HEK293 (cell line): ENCODE measurements around the gene SYTL1.

Source experiments
- CTCF ChIA-PET: fragments of 350-600 bp; formaldehyde crosslinking; extraction: SDS; loops from one replicate; lab custom pipeline; 2021; ENCODE audit warnings: antibody characterized with exemption; lab: Yijun Ruan, JAX
- POLR2A ChIA-PET: fragments of 300-600 bp; formaldehyde crosslinking; extraction: SDS; loops from one replicate; lab custom pipeline; 2020; ENCODE audit warnings: antibody characterized with exemption, inconsistent platforms; lab: Yijun Ruan, JAX
- H3K27ac ChIP-seq: fragments of 200-500 bp; sonication (Bioruptor generic); 2 replicates; pipeline ENCODE4 v1.5.1; 2014; ENCODE audit warnings: low read depth, low read length, control low read depth, inconsistent platforms; ENCODE audit errors: extremely low read depth
- H3K36me3 ChIP-seq, 2 experiments: fragments of 200-500 bp in 1 of 2; sonication (Bioruptor generic) in 1 of 2; 1 replicate in 1 of 2; 2 replicates in 1 of 2; pipeline ENCODE4 v1.5.1; 2014 to 2017; ENCODE audit warnings: inconsistent platforms in 2 of 2, low read length in 2 of 2; ENCODE audit not compliant: control insufficient read depth in 2 of 2, insufficient read depth in 1 of 2
- H3K4me1 ChIP-seq: fragments of 200-500 bp; sonication (Bioruptor generic); 2 replicates; pipeline ENCODE4 v1.5.1; 2014; ENCODE audit warnings: mild to moderate bottlenecking, low read length, inconsistent platforms; ENCODE audit not compliant: control insufficient read depth, insufficient read depth
- H3K4me3 ChIP-seq: 2 replicates; pipeline ENCODE4 v1.5.1; 2011; ENCODE audit warnings: low read depth, mild to moderate bottlenecking, control low read depth, low read length, moderate library complexity
- H3K9me3 ChIP-seq: fragments of 200-500 bp; sonication (Bioruptor generic); 2 replicates; pipeline ENCODE4 v1.5.1; 2014; ENCODE audit warnings: low read depth, low read length, inconsistent platforms; ENCODE audit not compliant: control insufficient read depth, insufficient read depth
- OSR2 ChIP-seq: fragments of 450-650 bp; formaldehyde crosslinking; IDR thresholded peaks from 2 replicates; pipeline ENCODE4 v1.5.1; 2016; ENCODE audit warnings: missing biosample characterization, missing genetic modification characterization
- PRDM10 ChIP-seq: fragments of 450-650 bp; formaldehyde crosslinking; IDR thresholded peaks from 2 replicates; pipeline ENCODE4 v1.5.1; 2016; ENCODE audit warnings: missing biosample characterization, missing genetic modification characterization
- PRDM2 ChIP-seq: fragments of 450-650 bp; formaldehyde crosslinking; IDR thresholded peaks from 2 replicates; pipeline ENCODE4 v1.5.1; 2016; ENCODE audit warnings: missing biosample characterization, missing genetic modification characterization, borderline replicate concordance
- PRDM6 ChIP-seq: fragments of 450-650 bp; formaldehyde crosslinking; IDR thresholded peaks from 2 replicates; pipeline ENCODE4 v1.5.1; 2017; ENCODE audit warnings: missing biosample characterization, missing genetic modification characterization
- SCRT2 ChIP-seq: fragments of 450-650 bp; formaldehyde crosslinking; IDR thresholded peaks from 2 replicates; pipeline ENCODE4 v1.5.1; 2016; ENCODE audit warnings: missing biosample characterization, missing genetic modification characterization
- ZBTB10 ChIP-seq: fragments of 450-650 bp; formaldehyde crosslinking; IDR thresholded peaks from 2 replicates; pipeline ENCODE4 v1.5.1; 2016; ENCODE audit warnings: missing biosample characterization, missing genetic modification characterization
- ZBTB7A ChIP-seq: fragments of 450-650 bp; formaldehyde crosslinking; IDR thresholded peaks from 2 replicates; pipeline ENCODE4 v1.5.1; 2016; ENCODE audit warnings: low read depth, missing biosample characterization, missing genetic modification characterization
- ZFHX2 ChIP-seq: fragments of 450-650 bp; formaldehyde crosslinking; conservative IDR thresholded peaks from 2 replicates; pipeline ENCODE4 v1.5.1; 2016; ENCODE audit warnings: missing biosample characterization, missing genetic modification characterization
- ZFP3 ChIP-seq: fragments of 450-650 bp; formaldehyde crosslinking; IDR thresholded peaks from 2 replicates; pipeline ENCODE4 v1.5.1; 2016; ENCODE audit warnings: low read depth, missing biosample characterization, missing genetic modification characterization
- ZIC2 ChIP-seq: fragments of 450-650 bp; formaldehyde crosslinking; IDR thresholded peaks from 2 replicates; pipeline ENCODE4 v1.5.1; 2016; ENCODE audit warnings: missing biosample characterization, missing genetic modification characterization
- ZNF169 ChIP-seq: fragments of 450-650 bp; formaldehyde crosslinking; IDR thresholded peaks from 2 replicates; pipeline ENCODE4 v1.5.1; 2016; ENCODE audit warnings: missing biosample characterization, missing genetic modification characterization
- ZNF174 ChIP-seq: fragments of 450-650 bp; formaldehyde crosslinking; IDR thresholded peaks from 2 replicates; pipeline ENCODE4 v1.5.0; 2017; ENCODE audit warnings: missing biosample characterization, mild to moderate bottlenecking, missing genetic modification characterization
- ZNF23 ChIP-seq: fragments of 450-650 bp; formaldehyde crosslinking; IDR thresholded peaks from 2 replicates; pipeline ENCODE4 v1.5.1; 2016; ENCODE audit warnings: missing biosample characterization, missing genetic modification characterization, borderline replicate concordance
- ZNF274 ChIP-seq, 2 experiments: fragments of 200-500 bp in 1 of 2; fragments of 450-650 bp in 1 of 2; sonication (Bioruptor generic) in 1 of 2; formaldehyde crosslinking in 1 of 2; IDR thresholded peaks; 2 replicates each; pipeline versions ENCODE4 v1.5.1 to v1.6.1; 2014 to 2016; ENCODE audit warnings: borderline replicate concordance in 1 of 2, inconsistent platforms in 1 of 2, low read length in 1 of 2, missing biosample characterization in 1 of 2, missing genetic modification characterization in 1 of 2
- ZNF280D ChIP-seq: fragments of 450-650 bp; formaldehyde crosslinking; IDR thresholded peaks from 2 replicates; pipeline ENCODE4 v1.5.1; 2016; ENCODE audit warnings: missing biosample characterization, missing genetic modification characterization
- ZNF394 ChIP-seq: fragments of 450-650 bp; formaldehyde crosslinking; IDR thresholded peaks from 2 replicates; pipeline ENCODE4 v1.5.1; 2016; ENCODE audit warnings: missing biosample characterization, missing genetic modification characterization, mild to moderate bottlenecking, moderate library complexity, borderline replicate concordance
- ZNF596 ChIP-seq: fragments of 450-650 bp; IDR thresholded peaks from 2 replicates; pipeline ENCODE4 v1.5.0; 2018; ENCODE audit warnings: missing biosample characterization, mild to moderate bottlenecking, missing genetic modification characterization, moderate library complexity

Gene SYTL1

GRCh38 chr1:27300341-27301051 is 41.3 kb upstream of the SYTL1 start (continued):
- no peak for TF ChIP-seq ZNF274 (IDR thresholded peaks at IDR 0.05; ENCODE audit: low read length)
- TF ChIP-seq ZNF274 (tag by site-specific recombination; IDR thresholded peaks at IDR 0.05; ENCODE audit: borderline replicate concordance), result no peak
- TF ChIP-seq ZNF23 (tag by site-specific recombination), result no peak
- no peak for TF ChIP-seq ZNF174 (tag by site-specific recombination)

GRCh38 chr1:27301052-27301422 is 40.8 kb upstream of the SYTL1 start:
- ChIA-PET CTCF (interaction anchor here (0.6 to 9.8 kb wide), 28 partner anchors 10 to 679 kb away, joined by 3 to 202 read pairs (median 7); partner anchors contain the start of genes AHDC1, CD164L2, GPR3 and MAP3K6), POLR2A (interaction anchor here (0.6 to 1.1 kb wide), 2 partner anchors 189 to 198 kb away, joined by 3 to 5 read pairs; no protein-coding TSS in a partner anchor)
- Histone ChIP-seq H3K36me3 (peaks cover 9 to 96% of the 10 kb centered on the region in 2 experiments; a peak in 2 of 3 replicates), H3K4me1 (no peaks in the 10 kb centered on the region), H3K9me3 (no peaks in the 10 kb centered on the region), H3K27ac (no peak overlapping the region), H3K4me3 (no peak overlapping the region)
- TF ChIP-seq ZNF169 (no peak), PRDM2 (tag by site-specific recombination) (no peak), ZBTB7A (tag by site-specific recombination) (no peak), OSR2 (tag by site-specific recombination) (no peak), ZFHX2 (tag by site-specific recombination) (no peak), ZNF280D (tag by site-specific recombination) (no peak), ZFP3 (tag by site-specific recombination) (no peak), ZNF596 (tag by site-specific recombination) (no peak), ZNF394 (tag by site-specific recombination) (no peak), ZBTB10 (tag by site-specific recombination) (no peak), SCRT2 (tag by site-specific recombination) (no peak), ZIC2 (tag by site-specific recombination) (no peak), PRDM10 (tag by site-specific recombination) (no peak), PRDM6 (no peak)
